ENCODE results near the gene ROBO1. TPM values are rescaled to one million over a fixed set of nuclear protein-coding genes. Genes with fewer than 3 reads are reported as not detected.

ROBO1 gene
- total RNA-seq, 1 donor: 69.8 TPM

- H3K79me2 ChIP-seq (ENCODE audit: insufficient read depth, low read length): no peaks in the 10 kb centered on the region
- H3K27me3 ChIP-seq (ENCODE audit: insufficient read depth, low read length): no peaks in the 10 kb centered on the region
- no peaks in the 10 kb centered on the region for H3K36me3 ChIP-seq (ENCODE audit: insufficient read depth, low read length)
- no peak overlapping the region for H3K4me2 ChIP-seq (ENCODE audit: insufficient read depth, low read length)
- H3K9me3 ChIP-seq (ENCODE audit: low read depth, low read length): no peaks in the 10 kb centered on the region
- no peak overlapping the region for H2AFZ ChIP-seq (ENCODE audit: low read length)
- H4K20me1 ChIP-seq (ENCODE audit: insufficient read depth, low read length): peaks cover 6% of the 10 kb centered on the region
- TF ChIP-seq CTCF (IDR thresholded peaks at IDR 0.05; ENCODE audit: extremely low read depth, low read depth, low read length): no peak
- no peaks in the 10 kb centered on the region for H3K4me1 ChIP-seq (ENCODE audit: insufficient read depth, low read length)
- no peak overlapping the region for H3K27ac ChIP-seq (ENCODE audit: low read depth, low read length)
- no peak overlapping the region for H3K4me3 ChIP-seq (ENCODE audit: insufficient read depth, low read length)
- DNase-seq (ENCODE audit: insufficient read length, low spot score, missing footprints): no peak
These were observed 986.4 kb downstream of the ROBO1 start for GRCh38 chr3:78781351-78781750.

- Histone ChIP-seq H3K79me2 (ENCODE audit: insufficient read depth, low read length) (no peaks in the 10 kb centered on the region), H3K27me3 (ENCODE audit: insufficient read depth, low read length) (no peaks in the 10 kb centered on the region), H4K20me1 (ENCODE audit: insufficient read depth, low read length) (no peaks in the 10 kb centered on the region), H3K27ac (ENCODE audit: low read depth, low read length) (no peak overlapping the region), H3K9me3 (ENCODE audit: low read depth, low read length) (no peaks in the 10 kb centered on the region), H3K4me1 (ENCODE audit: insufficient read depth, low read length) (no peaks in the 10 kb centered on the region), H3K4me3 (ENCODE audit: insufficient read depth, low read length) (no peak overlapping the region), H3K36me3 (ENCODE audit: insufficient read depth, low read length) (no peaks in the 10 kb centered on the region), H2AFZ (ENCODE audit: low read length) (no peak overlapping the region), H3K4me2 (ENCODE audit: insufficient read depth, low read length) (no peak overlapping the region)
- TF ChIP-seq CTCF (IDR thresholded peaks at IDR 0.05; ENCODE audit: extremely low read depth, low read depth, low read length): no peak
- no peak for DNase-seq (ENCODE audit: insufficient read length, low spot score, missing footprints)
These were observed 1001.9 kb downstream of the ROBO1 start for GRCh38 chr3:78765671-78766485.

GRCh38 chr3:78764634-78765033 lies 1003.2 kb downstream of the ROBO1 start:
- H3K27ac ChIP-seq (ENCODE audit: low read depth, low read length): no peak overlapping the region
- H3K9me3 ChIP-seq (ENCODE audit: low read depth, low read length): no peaks in the 10 kb centered on the region
- TF ChIP-seq CTCF (IDR thresholded peaks at IDR 0.05; ENCODE audit: extremely low read depth, low read depth, low read length): no peak
- H4K20me1 ChIP-seq (ENCODE audit: insufficient read depth, low read length): no peaks in the 10 kb centered on the region
- no peak for DNase-seq (ENCODE audit: insufficient read length, low spot score, missing footprints)
- H3K36me3 ChIP-seq (ENCODE audit: insufficient read depth, low read length): no peaks in the 10 kb centered on the region
- no peaks in the 10 kb centered on the region for H3K79me2 ChIP-seq (ENCODE audit: insufficient read depth, low read length)
- no peak overlapping the region for H2AFZ ChIP-seq (ENCODE audit: low read length)
- no peak overlapping the region for H3K4me3 ChIP-seq (ENCODE audit: insufficient read depth, low read length)
- no peak overlapping the region for H3K4me2 ChIP-seq (ENCODE audit: insufficient read depth, low read length)
- H3K4me1 ChIP-seq (ENCODE audit: insufficient read depth, low read length): no peaks in the 10 kb centered on the region
- no peaks in the 10 kb centered on the region for H3K27me3 ChIP-seq (ENCODE audit: insufficient read depth, low read length)

- H4K20me1 ChIP-seq (ENCODE audit: insufficient read depth, low read length): no peaks in the 10 kb centered on the region
These were observed 1005.7 kb downstream of the ROBO1 start for GRCh38 chr3:78762121-78762520.

More at GRCh38 chr3:78762121-78762520, 1005.7 kb downstream of the ROBO1 start:
- no peak overlapping the region for H3K27ac ChIP-seq (ENCODE audit: low read depth, low read length)
- DNase-seq (ENCODE audit: insufficient read length, low spot score, missing footprints): no peak
- no peaks in the 10 kb centered on the region for H3K79me2 ChIP-seq (ENCODE audit: insufficient read depth, low read length)
- no peak overlapping the region for H3K4me2 ChIP-seq (ENCODE audit: insufficient read depth, low read length)
- no peaks in the 10 kb centered on the region for H3K4me1 ChIP-seq (ENCODE audit: insufficient read depth, low read length)
- H3K9me3 ChIP-seq (ENCODE audit: low read depth, low read length): no peaks in the 10 kb centered on the region
- no peaks in the 10 kb centered on the region for H3K36me3 ChIP-seq (ENCODE audit: insufficient read depth, low read length)
- no peaks in the 10 kb centered on the region for H3K27me3 ChIP-seq (ENCODE audit: insufficient read depth, low read length)
- TF ChIP-seq CTCF (IDR thresholded peaks at IDR 0.05; ENCODE audit: extremely low read depth, low read depth, low read length): no peak
- no peak overlapping the region for H2AFZ ChIP-seq (ENCODE audit: low read length)
- H3K4me3 ChIP-seq (ENCODE audit: insufficient read depth, low read length): no peak overlapping the region
